Activated CD4-positive, alpha-beta T cell treated with anti-CD3 and anti-CD28 coated beads, Interleukin-2, amount 50 U/mL, for 48 hours (primary cell): ENCODE data around the gene LRIG1.
"Not testable (repeated sequence)": the region's sequence is repeated elsewhere in the genome, so short reads cannot be mapped to it uniquely, and the experiment has no call there.

Experiments
- DNase-seq, 2 experiments: peaks; one replicate each; pipeline ENCODE4 v3.0.0-alpha.2; 2020

Gene LRIG1

GRCh38 chr3:66437341-66437929, 63.4 kb downstream of the LRIG1 start:
- no peak for DNase-seq

- DNase-seq, result no peak
These were observed 64.8 kb downstream of the LRIG1 start for GRCh38 chr3:66435989-66436388.

GRCh38 chr3:66434726-66435125, 66.1 kb downstream of the LRIG1 start:
- no peak for DNase-seq

- no peak for DNase-seq
These were observed 67.4 kb downstream of the LRIG1 start for GRCh38 chr3:66433522-66433782.

GRCh38 chr3:66432767-66433521, 67.9 kb downstream of the LRIG1 start:
- no peak for DNase-seq

- DNase-seq, result no peak
These were observed 68.6 kb downstream of the LRIG1 start for GRCh38 chr3:66432041-66432766.

GRCh38 chr3:66431494-66431893, 69.3 kb downstream of the LRIG1 start:
- DNase-seq, result no peak

- no peak for DNase-seq
These were observed 69.9 kb downstream of the LRIG1 start for GRCh38 chr3:66430876-66431275.

GRCh38 chr3:66428733-66429132, 72.1 kb downstream of the LRIG1 start:
- no peak for DNase-seq

- DNase-seq, result no peak
These were observed 72.8 kb downstream of the LRIG1 start for GRCh38 chr3:66427951-66428474.

GRCh38 chr3:66427352-66427751, 73.5 kb downstream of the LRIG1 start:
- no peak for DNase-seq

GRCh38 chr3:66426135-66426534, 74.7 kb downstream of the LRIG1 start:
- DNase-seq, result no peak

- no peak for DNase-seq
These were observed 75.2 kb downstream of the LRIG1 start for GRCh38 chr3:66425576-66426114.

GRCh38 chr3:66425032-66425431, 75.8 kb downstream of the LRIG1 start:
- DNase-seq, result no peak

- no peak for DNase-seq
These were observed 77.0 kb downstream of the LRIG1 start for GRCh38 chr3:66423791-66424190.

GRCh38 chr3:66421893-66422292, 78.9 kb downstream of the LRIG1 start:
- DNase-seq, result not testable (repeated sequence)

GRCh38 chr3:66421144-66421543, 79.7 kb downstream of the LRIG1 start:
- not testable (repeated sequence) for DNase-seq

- DNase-seq, result no peak
These were observed 81.8 kb downstream of the LRIG1 start for GRCh38 chr3:66419036-66419435.

- no peak for DNase-seq
These were observed 82.3 kb downstream of the LRIG1 start for GRCh38 chr3:66418475-66418931.

- no peak for DNase-seq
These were observed 84.1 kb downstream of the LRIG1 start for GRCh38 chr3:66416556-66417304.

- no peak for DNase-seq
These were observed 84.9 kb downstream of the LRIG1 start for GRCh38 chr3:66415867-66416428.

- no peak for DNase-seq
These were observed 86.0 kb downstream of the LRIG1 start for GRCh38 chr3:66414846-66415245.
